K562 (cell line): Measurements from ENCODE around the gene ISG20. TPM values are rescaled to one million over a fixed set of nuclear protein-coding genes. Genes with fewer than 3 reads are reported as not detected.

Experiments
- CHD1 ChIP-seq: fragments of 200-600 bp; sonication (generic); IDR thresholded peaks from one replicate; pipeline ENCODE4 v1.6.1; 2012; ENCODE audit warnings: mild to moderate bottlenecking, moderate library complexity, low read length, inconsistent platforms
- FOXJ2 ChIP-seq: fragments of 200-800 bp; sonication (Bioruptor generic); IDR thresholded peaks from 2 replicates; pipeline ENCODE4 v1.6.1; 2016; ENCODE audit warnings: missing genetic modification characterization, missing compliant biosample characterization
- FOXP1 ChIP-seq: sonication (generic); formaldehyde crosslinking; IDR thresholded peaks from 2 replicates; pipeline ENCODE4 v1.8.0; 2022; ENCODE audit warnings: mild to moderate bottlenecking, missing genetic modification reagents
- FUS ChIP-seq: fragments of 200-400 bp; formaldehyde crosslinking; optimal IDR thresholded peaks from 2 replicates; pipeline ENCODE3; 2017; ENCODE audit warnings: low read depth, low read length
- RERE ChIP-seq: sonication (generic); formaldehyde crosslinking; IDR thresholded peaks from 2 replicates; pipeline ENCODE4 v1.8.0; 2023; ENCODE audit warnings: missing genetic modification reagents, mild to moderate bottlenecking, borderline replicate concordance
- REST ChIP-seq, 2 experiments: fragments of 450-650 bp; formaldehyde crosslinking in 1 of 2; IDR thresholded peaks; 2 replicates each; pipeline versions ENCODE4 v1.4.0 to v1.6.1; 2014 to 2020; ENCODE audit warnings: mild to moderate bottlenecking in 2 of 2, borderline replicate concordance in 1 of 2, low read depth in 1 of 2
- ZBTB33 ChIP-seq: sonication (generic); formaldehyde crosslinking; IDR thresholded peaks from 2 replicates; pipeline ENCODE4 v1.8.1; 2023; ENCODE audit warnings: mild to moderate bottlenecking, missing genetic modification reagents
- ZNF57 ChIP-seq: fragments of 450-650 bp; formaldehyde crosslinking; IDR thresholded peaks from 2 replicates; pipeline ENCODE4 v1.4.0; 2020; ENCODE audit warnings: mild to moderate bottlenecking, moderate library complexity
- polyA plus RNA-seq, 8 experiments: library from polyadenylated mRNA; depleted of rRNA in 4 of 8; stranded (reverse) in 5 of 8; unstranded in 3 of 8; fragments of >200 nt; fragmentation: Nextera tagmentation in 2 of 8; fragmentation: Illumina TruSeq in 1 of 8; extraction: Ambion mirVana in 2 of 8; extraction: Trizol in 1 of 8; gene quantifications; 2 replicates each; pipeline versions ENCODE4 v1.2.1 to v1.2.3, GENCODE V29; 2011 to 2014; ENCODE audit warnings: inconsistent platforms in 1 of 8, missing spikeins in 1 of 8
- total RNA-seq, 7 experiments: library from RNA; depleted of rRNA in 6 of 7; stranded (reverse); fragments of >200 nt in 6 of 7; fragmentation: Illumina TruSeq in 2 of 7; extraction: Trizol in 2 of 7; gene quantifications; 2 replicates each; pipeline versions ENCODE4 v1.2.1 to v1.2.3, GENCODE V29; 2011 to 2021; ENCODE audit warnings: low replicate concordance in 1 of 7

Gene ISG20
- total and polyA plus RNA-seq, 9 of the 15 experiments (the other 6 are each of a cell fraction or from before 2014, with no cell fraction given) = 0.06 to 2.1 (median 1.00) TPM

- TF ChIP-seq FOXP1 (CRISPR knock-in tag) (peak; percentile 73; the same call in 1 of the 2 replicates), FOXJ2 (tag) (no peak), FUS (no peak), REST (IDR thresholded peaks at IDR 0.05; ENCODE audit: borderline replicate concordance) (peak; percentile 99), REST (CRISPR knock-in tag; IDR thresholded peaks at IDR 0.05; ENCODE audit: low read depth) (peak; percentile 98), CHD1 (no peak), ZBTB33 (CRISPR knock-in tag) (0 out of 2 replicates have a peak, but pooled peaks have one; percentile 33), ZNF57 (CRISPR knock-in tag) (no peak), RERE (0 out of 2 replicates have a peak, but pooled peaks have one; percentile 60)
Measured at GRCh38 chr15:88605189-88606069, 33.4 kb upstream of the ISG20 start (continued).
